K562 (cell line): ENCODE results near the gene NOTCH1. TPM values are rescaled to one million over a fixed set of nuclear protein-coding genes. Genes with fewer than 3 reads are reported as not detected.
A peak's percentile ranks its signal among the peaks of the same experiment; 100 is the strongest.

ENCODE experiments used
- ATF7 ChIP-seq: fragments of 450-650 bp; IDR thresholded peaks from 2 replicates; pipeline ENCODE4 v1.7.1; 2014; ENCODE audit warnings: mild to moderate bottlenecking, moderate library complexity
- E2F3 ChIP-seq: fragments of 250-450 bp; sonication (Bioruptor Pico); IDR thresholded peaks from 2 replicates; pipeline ENCODE4 v1.4.0; 2020; ENCODE audit warnings: mild to moderate bottlenecking
- E2F4 ChIP-seq: sonication (generic); formaldehyde crosslinking; IDR thresholded peaks from 2 replicates; pipeline ENCODE4 v1.8.0; 2022; ENCODE audit warnings: mild to moderate bottlenecking, low read depth, missing genetic modification reagents
- E2F6 ChIP-seq, 2 experiments: IDR thresholded peaks; 2 replicates each; pipeline ENCODE4 v1.6.1; 2011; ENCODE audit warnings: borderline replicate concordance in 1 of 2, control low read depth in 1 of 2, low read depth in 1 of 2, low read length in 1 of 2, mild to moderate bottlenecking in 1 of 2, mixed read lengths in 1 of 2, moderate library complexity in 1 of 2; ENCODE audit not compliant: insufficient read depth in 1 of 2, insufficient read length in 1 of 2, poor library complexity in 1 of 2, severe bottlenecking in 1 of 2; ENCODE audit errors: extremely low read depth in 1 of 2
- FOXK2 ChIP-seq, 2 experiments: fragments of 450-650 bp; IDR thresholded peaks in 1 of 2; conservative IDR thresholded peaks in 1 of 2; 2 replicates each; pipeline ENCODE4 v1.6.1; 2016; ENCODE audit warnings: low read depth in 2 of 2, mild to moderate bottlenecking in 1 of 2
- GMEB1 ChIP-seq: fragments of 250-450 bp; sonication (Bioruptor Pico); IDR thresholded peaks from 2 replicates; pipeline ENCODE4 v1.4.0; 2020; ENCODE audit warnings: mild to moderate bottlenecking
- KAT8 ChIP-seq: fragments of 450-650 bp; IDR thresholded peaks from 2 replicates; pipeline ENCODE4 v1.6.1; 2016; ENCODE audit warnings: low read depth, mild to moderate bottlenecking
- MXI1 ChIP-seq: IDR thresholded peaks from 2 replicates; pipeline ENCODE4 v1.6.1; 2011; ENCODE audit warnings: low read depth, mild to moderate bottlenecking, improper control_type of control experiment, low read length
- NBN ChIP-seq: fragments of 450-650 bp; IDR thresholded peaks from 2 replicates; pipeline ENCODE4 v1.6.1; 2016; ENCODE audit warnings: low read depth, mild to moderate bottlenecking
- NCOA1 ChIP-seq: fragments of 450-650 bp; IDR thresholded peaks from 2 replicates; pipeline ENCODE4 v1.6.1; 2016; ENCODE audit warnings: low read depth
- PHF20 ChIP-seq: fragments of 450-650 bp; IDR thresholded peaks from 2 replicates; pipeline ENCODE4 v1.6.1; 2018; ENCODE audit not compliant: partially characterized antibody
- RREB1 ChIP-seq: fragments of 250-450 bp; sonication (Bioruptor Pico); IDR thresholded peaks from 2 replicates; pipeline ENCODE4 v1.4.0; 2020
- SRSF1 ChIP-seq: fragments of 200-400 bp; formaldehyde crosslinking; IDR thresholded peaks from 2 replicates; pipeline ENCODE4 v1.6.1; 2017; ENCODE audit warnings: mild to moderate bottlenecking, low read depth, low read length, moderate library complexity
- XRCC5 ChIP-seq: fragments of 200-400 bp; formaldehyde crosslinking; IDR thresholded peaks from 2 replicates; pipeline ENCODE4 v1.6.1; 2017; ENCODE audit warnings: low read depth, mild to moderate bottlenecking, low read length
- ZBTB7A ChIP-seq: IDR thresholded peaks from 2 replicates; pipeline ENCODE4 v1.6.1; 2011; ENCODE audit warnings: low read depth, mild to moderate bottlenecking, low read length, moderate library complexity, borderline replicate concordance; ENCODE audit not compliant: control insufficient read depth
- ZNF586 ChIP-seq: fragments of 450-650 bp; formaldehyde crosslinking; conservative IDR thresholded peaks from 2 replicates; pipeline ENCODE4 v1.4.0; 2020; ENCODE audit warnings: mild to moderate bottlenecking, moderate library complexity
- ZNF766 ChIP-seq: fragments of 200-800 bp; sonication (Bioruptor generic); conservative IDR thresholded peaks from 2 replicates; pipeline ENCODE4 v1.6.1; 2016; ENCODE audit warnings: missing genetic modification characterization, missing compliant biosample characterization
- polyA plus RNA-seq, 8 experiments: library from polyadenylated mRNA; depleted of rRNA in 4 of 8; stranded (reverse) in 5 of 8; unstranded in 3 of 8; fragments of >200 nt; fragmentation: Nextera tagmentation in 2 of 8; fragmentation: Illumina TruSeq in 1 of 8; extraction: Ambion mirVana in 2 of 8; extraction: Trizol in 1 of 8; gene quantifications; 2 replicates each; pipeline versions ENCODE4 v1.2.1 to v1.2.3, GENCODE V29; 2011 to 2014; ENCODE audit warnings: inconsistent platforms in 1 of 8, missing spikeins in 1 of 8
- total RNA-seq, 7 experiments: library from RNA; depleted of rRNA in 6 of 7; stranded (reverse); fragments of >200 nt in 6 of 7; fragmentation: Illumina TruSeq in 2 of 7; extraction: Trizol in 2 of 7; gene quantifications; 2 replicates each; pipeline versions ENCODE4 v1.2.1 to v1.2.3, GENCODE V29; 2011 to 2021; ENCODE audit warnings: low replicate concordance in 1 of 7

Gene NOTCH1
- total and polyA plus RNA-seq, 9 of the 15 experiments (the other 6 are each of a cell fraction or from before 2014, with no cell fraction given), result 0.03 to 31.4 (median 2.3) TPM

- TF ChIP-seq ATF7, result peak; percentile 32; the same call in 1 of the 2 replicates
- TF ChIP-seq GMEB1 (CRISPR knock-in tag), result no peak
- TF ChIP-seq ZNF586 (CRISPR knock-in tag), result no peak
- no peak for TF ChIP-seq RREB1 (CRISPR knock-in tag)
- TF ChIP-seq MXI1, result no peak
- TF ChIP-seq NBN, result no peak
- TF ChIP-seq SRSF1, result no peak
- TF ChIP-seq E2F3 (CRISPR knock-in tag), result 0 out of 2 replicates have a peak, but pooled peaks have one; percentile 17
- no peak for TF ChIP-seq XRCC5
- no peak for TF ChIP-seq PHF20
- no peak for TF ChIP-seq E2F4 (CRISPR knock-in tag)
- no peak for TF ChIP-seq FOXK2 (conservative IDR thresholded peaks at IDR 0.05 in 1 of 2, IDR thresholded peaks at IDR 0.05 in 1 of 2; ENCODE audit: low read depth in 2 of 2)
- TF ChIP-seq KAT8, result no peak
- TF ChIP-seq E2F6 (IDR thresholded peaks at IDR 0.05; ENCODE audit: borderline replicate concordance in 1 of 2, extremely low read depth in 1 of 2, insufficient read depth in 1 of 2, insufficient read length in 1 of 2, low read depth in 1 of 2, low read length in 1 of 2, poor library complexity in 1 of 2, severe bottlenecking in 1 of 2), result peak in 1 of 2 experiments; percentile 72
- TF ChIP-seq ZNF766, result no peak
- no peak for TF ChIP-seq NCOA1
- TF ChIP-seq ZBTB7A, result no peak
Measured at GRCh38 chr9:136590821-136591752, 45.2 kb upstream of the NOTCH1 start (continued).
